NCI-H1417 treated with DMSO at 0.1 percent for 48 hours (cell line): ENCODE data around the gene NGFR.

ENCODE experiments used
- DNase-seq: peaks from one replicate; lab custom pipeline; 2025; lab: John Stamatoyannopoulos, UW

Gene NGFR

GRCh38 chr17:49469831-49470810, 25.0 kb upstream of the NGFR start:
- no peak for DNase-seq

GRCh38 chr17:49471089-49471683, 23.9 kb upstream of the NGFR start:
- DNase-seq: no peak

GRCh38 chr17:49471769-49472168, 23.3 kb upstream of the NGFR start:
- DNase-seq: no peak

GRCh38 chr17:49472527-49472926, 22.6 kb upstream of the NGFR start:
- DNase-seq: no peak

GRCh38 chr17:49473900-49474751, 21.0 kb upstream of the NGFR start:
- no peak for DNase-seq

GRCh38 chr17:49477709-49478108, 17.4 kb upstream of the NGFR start:
- no peak for DNase-seq

- DNase-seq: no peak
Measured at GRCh38 chr17:49480836-49481615, 14.1 kb upstream of the NGFR start.

DNA sequence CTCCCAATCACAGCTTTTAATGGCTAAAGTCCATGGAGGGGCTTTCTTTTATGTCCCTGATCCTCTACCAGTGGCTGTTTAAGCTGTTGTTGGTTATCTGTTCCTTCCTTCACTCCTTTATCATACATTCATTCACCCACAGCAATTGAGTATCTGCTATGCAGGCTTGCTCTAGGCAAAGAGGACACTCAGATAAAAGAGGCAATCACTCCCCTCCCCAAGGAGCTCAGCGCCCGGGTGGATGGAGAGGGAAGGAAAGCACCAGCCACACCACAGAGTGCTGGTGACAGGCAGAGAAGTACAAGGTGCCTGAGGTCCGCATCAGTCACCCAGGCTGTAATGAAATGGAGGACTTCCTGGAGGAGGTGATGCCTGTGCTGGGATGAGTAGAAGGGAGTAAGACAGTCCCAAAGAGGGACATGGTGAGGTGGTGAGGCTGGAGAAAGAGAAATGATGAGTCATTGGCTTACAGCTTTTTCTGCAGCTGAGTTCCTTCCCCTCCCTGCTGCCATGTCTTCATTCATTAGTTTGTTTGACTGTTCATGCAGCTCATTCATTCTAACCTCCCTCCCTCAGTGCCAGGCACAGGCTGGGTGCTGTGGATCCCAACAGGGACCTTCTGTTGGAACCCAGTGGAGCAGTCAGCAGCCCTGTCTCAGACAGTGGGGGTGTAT, 12.8 kb upstream of the NGFR start:
- no peak for DNase-seq

- DNase-seq: no peak
Measured at GRCh38 chr17:49483599-49484509, 11.2 kb upstream of the NGFR start.

GRCh38 chr17:49484588-49484987, 10.5 kb upstream of the NGFR start:
- no peak for DNase-seq

GRCh38 chr17:49486012-49486641, 9.0 kb upstream of the NGFR start:
- no peak for DNase-seq

GRCh38 chr17:49487183-49487582, 7.9 kb upstream of the NGFR start:
- no peak for DNase-seq

GRCh38 chr17:49488612-49489011, 6.5 kb upstream of the NGFR start:
- DNase-seq: no peak

DNA sequence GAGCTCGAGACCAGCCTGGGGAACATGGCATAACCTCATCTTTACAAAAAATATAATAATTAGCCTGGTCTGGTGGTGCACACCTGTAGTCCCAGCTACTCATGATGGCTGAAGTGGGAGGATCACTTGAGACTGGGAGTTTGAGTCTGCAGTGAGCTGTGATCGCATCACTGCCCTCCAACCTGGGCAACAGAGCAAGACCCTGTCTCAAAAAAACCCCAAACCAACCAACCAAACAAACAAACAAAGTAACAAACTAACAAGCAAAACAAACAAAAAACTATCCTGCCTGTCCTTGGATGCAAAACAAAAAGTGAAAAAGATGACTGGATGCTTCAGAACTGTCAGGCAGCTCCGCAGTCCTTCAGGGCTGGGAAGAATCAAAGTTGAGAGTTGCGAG, 5.7 kb upstream of the NGFR start:
- no peak for DNase-seq

GRCh38 chr17:49490276-49490675, 4.8 kb upstream of the NGFR start:
- no peak for DNase-seq

GRCh38 chr17:49491192-49491769, 3.8 kb upstream of the NGFR start:
- no peak for DNase-seq

GRCh38 chr17:49494399-49494985, 601 bp upstream of the NGFR start:
- DNase-seq: no peak

GRCh38 chr17:49495842-49496182, 719 bp downstream of the NGFR start:
- no peak for DNase-seq
